ENCODE results near the gene CAPN10.

- TF ChIP-seq, protein P1, sequence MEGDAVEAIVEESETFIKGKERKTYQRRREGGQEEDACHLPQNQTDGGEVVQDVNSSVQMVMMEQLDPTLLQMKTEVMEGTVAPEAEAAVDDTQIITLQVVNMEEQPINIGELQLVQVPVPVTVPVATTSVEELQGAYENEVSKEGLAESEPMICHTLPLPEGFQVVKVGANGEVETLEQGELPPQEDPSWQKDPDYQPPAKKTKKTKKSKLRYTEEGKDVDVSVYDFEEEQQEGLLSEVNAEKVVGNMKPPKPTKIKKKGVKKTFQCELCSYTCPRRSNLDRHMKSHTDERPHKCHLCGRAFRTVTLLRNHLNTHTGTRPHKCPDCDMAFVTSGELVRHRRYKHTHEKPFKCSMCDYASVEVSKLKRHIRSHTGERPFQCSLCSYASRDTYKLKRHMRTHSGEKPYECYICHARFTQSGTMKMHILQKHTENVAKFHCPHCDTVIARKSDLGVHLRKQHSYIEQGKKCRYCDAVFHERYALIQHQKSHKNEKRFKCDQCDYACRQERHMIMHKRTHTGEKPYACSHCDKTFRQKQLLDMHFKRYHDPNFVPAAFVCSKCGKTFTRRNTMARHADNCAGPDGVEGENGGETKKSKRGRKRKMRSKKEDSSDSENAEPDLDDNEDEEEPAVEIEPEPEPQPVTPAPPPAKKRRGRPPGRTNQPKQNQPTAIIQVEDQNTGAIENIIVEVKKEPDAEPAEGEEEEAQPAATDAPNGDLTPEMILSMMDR (IDR thresholded peaks at IDR 0.05): no peak
- no peak for TF ChIP-seq POLR2AphosphoS5 (IDR thresholded peaks at IDR 0.05)
These were observed 45.8 kb downstream of the CAPN10 start for GRCh38 chr2:240632306-240632721.

Measured in prostate gland (tissue), 2 donors.